ENCODE measurements around the gene IL21.

DNA sequence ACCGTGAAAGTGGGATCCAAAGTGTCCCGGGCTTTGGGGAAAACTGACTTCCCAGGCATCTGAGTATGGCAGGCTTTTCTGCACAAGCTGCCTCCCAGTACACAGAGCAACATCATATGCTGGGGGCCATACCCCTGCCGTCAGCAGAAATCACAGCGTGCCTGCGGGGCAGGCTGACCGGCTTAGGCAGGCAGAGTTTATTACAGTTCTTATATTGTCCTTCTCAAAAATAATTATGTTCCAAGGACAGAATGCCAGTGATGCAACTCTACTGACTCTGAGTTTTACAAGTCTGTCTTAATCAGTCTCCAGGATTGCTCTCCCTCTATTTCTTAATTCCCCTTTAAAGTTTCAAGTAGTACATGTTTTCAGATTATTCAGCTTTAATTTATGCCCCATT, 37.0 kb downstream of the IL21 start:
- TF ChIP-seq CTCF (IDR thresholded peaks at IDR 0.05; ENCODE audit: low read depth, low read length, poor library complexity, severe bottlenecking) = no peak
- TF ChIP-seq EZH2phosphoT487 (IDR thresholded peaks at IDR 0.05; ENCODE audit: borderline replicate concordance, low read length) = no peak
